GM21360 (cell line): ENCODE data around the gene ADGRG4.

Source experiments
- ATAC-seq: cut with Tn5 transposase; IDR thresholded peaks from one replicate; pipeline ENCODE4 v1.9.1; 2021; ENCODE audit warnings: mild to moderate bottlenecking, moderate library complexity; ENCODE audit not compliant: unreplicated experiment

Gene ADGRG4

GRCh38 chrX:136292656-136293055, 8.1 kb upstream of the ADGRG4 start:
- no peak for ATAC-seq

DNA sequence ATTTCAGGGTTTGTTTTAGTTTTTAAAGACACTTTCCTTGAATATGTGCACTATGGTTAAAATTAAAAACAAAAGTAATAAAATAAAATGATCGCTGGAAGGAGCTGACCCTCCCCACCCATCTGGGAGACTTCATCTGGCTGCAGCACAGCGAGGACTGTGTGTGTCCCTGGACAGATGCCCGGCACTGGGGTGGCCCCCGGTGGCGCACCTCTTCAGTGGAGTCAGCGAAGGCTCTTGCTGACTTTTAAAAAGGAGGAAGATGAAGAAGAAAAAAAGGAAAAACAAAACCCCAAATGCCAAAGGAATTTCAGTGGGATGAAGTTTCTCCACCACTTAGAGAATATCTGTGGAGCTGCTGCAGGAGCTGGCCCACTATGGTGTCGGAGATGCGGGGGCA, 5.4 kb upstream of the ADGRG4 start:
- no peak for ATAC-seq

GRCh38 chrX:136303041-136303440, 2.3 kb downstream of the ADGRG4 start:
- ATAC-seq, result no peak

- ATAC-seq, result no peak
Measured at GRCh38 chrX:136304493-136304892, 3.7 kb downstream of the ADGRG4 start.

- ATAC-seq, result no peak
Measured at GRCh38 chrX:136306182-136306581, 5.4 kb downstream of the ADGRG4 start.

DNA sequence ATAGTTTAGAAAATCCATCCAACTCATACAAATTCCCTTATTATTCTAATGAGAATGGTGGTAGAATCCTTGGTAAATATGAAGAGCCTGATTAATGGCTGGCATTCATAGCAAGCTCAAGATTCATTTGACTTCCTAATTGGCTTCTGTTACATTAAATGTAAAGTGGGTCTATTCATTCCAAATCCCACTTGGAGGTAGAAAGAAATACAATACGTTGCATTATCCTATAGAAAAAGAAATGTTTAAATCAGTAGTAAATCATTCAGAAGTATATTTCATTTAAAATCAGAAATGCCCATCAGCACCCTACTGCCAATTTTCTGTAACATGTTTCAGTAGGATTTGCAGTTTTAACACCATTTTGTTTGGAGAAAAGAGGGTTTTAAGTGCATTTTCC, 6.7 kb downstream of the ADGRG4 start:
- ATAC-seq, result no peak

DNA sequence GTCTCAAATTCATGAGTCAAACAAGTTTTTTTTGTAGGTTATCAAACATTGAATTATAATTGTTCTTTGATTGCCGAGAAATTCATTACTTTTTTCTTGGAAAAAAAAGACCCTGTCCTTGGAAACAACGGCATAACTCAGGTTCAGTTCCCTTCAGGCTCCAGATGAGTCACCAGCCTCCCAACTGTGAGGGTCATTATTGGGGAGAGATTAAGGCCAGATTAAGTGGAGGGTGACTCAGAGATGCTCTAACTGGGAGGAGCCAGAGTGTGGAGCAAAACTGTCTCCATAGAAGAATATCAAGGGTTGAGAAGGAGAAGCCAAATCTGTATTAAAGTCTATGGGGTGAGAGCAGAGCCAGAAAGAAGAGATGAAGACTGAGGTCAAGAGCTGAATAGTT, 9.6 kb downstream of the ADGRG4 start:
- no peak for ATAC-seq

DNA sequence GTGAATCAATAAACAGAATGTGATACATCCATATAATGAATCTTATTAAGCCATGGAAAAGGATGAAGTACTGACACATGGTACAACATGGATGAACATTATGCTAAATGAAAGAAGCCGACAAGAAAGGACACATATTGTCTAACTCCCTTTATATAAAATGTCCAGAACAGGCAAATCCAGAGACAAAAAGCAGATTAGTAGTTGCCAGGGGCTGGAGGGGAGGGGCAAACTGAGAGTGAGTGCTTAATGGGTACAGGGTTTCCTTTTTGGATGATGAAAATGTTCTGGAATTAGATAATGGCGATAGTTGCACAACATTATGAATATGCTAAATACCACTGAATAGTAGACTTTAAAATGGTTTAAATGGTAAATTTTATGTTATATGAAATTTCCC, 17.4 kb downstream of the ADGRG4 start:
- no peak for ATAC-seq

DNA sequence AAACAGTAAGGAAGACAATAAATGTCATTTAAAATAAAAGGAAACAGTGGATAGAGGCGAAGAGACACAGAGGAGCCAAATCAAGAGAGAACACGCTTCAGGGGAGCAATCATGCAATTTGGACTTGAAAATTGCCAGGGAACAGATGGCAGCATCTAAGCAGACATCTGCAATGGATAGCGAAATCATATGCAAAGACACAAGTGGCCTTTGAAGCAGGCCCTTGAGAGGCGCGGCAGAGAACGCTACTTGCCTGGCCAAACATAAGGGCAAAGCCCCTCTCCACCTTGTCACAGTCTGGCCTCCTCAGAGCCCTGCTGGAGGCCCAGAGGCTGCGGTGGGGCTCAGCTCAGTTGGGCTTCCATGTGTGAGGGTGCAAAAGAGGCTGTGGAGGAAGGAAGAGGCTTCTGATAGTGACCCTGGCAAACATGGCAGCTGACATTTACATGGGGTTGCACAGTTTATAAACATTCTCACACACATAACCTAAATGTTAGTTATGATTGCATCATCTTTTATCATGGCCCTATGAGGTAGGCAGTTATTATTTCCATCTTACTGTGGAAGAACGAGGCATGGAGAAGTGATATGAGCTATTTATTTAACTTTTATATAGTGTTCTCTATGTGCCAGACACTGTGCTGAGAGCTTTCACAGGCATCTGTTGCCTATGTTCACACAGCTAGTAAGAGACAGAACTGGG, 18.3 kb downstream of the ADGRG4 start:
- ATAC-seq, result no peak

DNA sequence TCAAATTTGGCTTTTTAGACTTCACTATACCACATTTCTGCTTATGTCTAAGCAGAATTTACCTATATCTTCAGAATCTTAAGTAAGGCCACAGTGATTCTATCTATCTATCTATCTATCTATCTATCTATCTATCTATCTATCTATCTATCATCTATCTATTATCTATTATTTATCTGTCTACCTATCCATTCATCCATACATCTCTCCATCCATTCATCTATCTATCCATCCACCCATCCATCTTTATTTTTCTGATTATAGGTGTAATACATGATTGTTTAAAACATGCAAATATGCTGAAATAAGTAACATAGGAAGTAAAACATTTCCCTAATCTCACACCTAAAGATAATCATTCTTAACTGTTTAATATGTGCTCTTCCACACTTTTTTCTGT, 18.8 kb downstream of the ADGRG4 start:
- no peak for ATAC-seq

DNA sequence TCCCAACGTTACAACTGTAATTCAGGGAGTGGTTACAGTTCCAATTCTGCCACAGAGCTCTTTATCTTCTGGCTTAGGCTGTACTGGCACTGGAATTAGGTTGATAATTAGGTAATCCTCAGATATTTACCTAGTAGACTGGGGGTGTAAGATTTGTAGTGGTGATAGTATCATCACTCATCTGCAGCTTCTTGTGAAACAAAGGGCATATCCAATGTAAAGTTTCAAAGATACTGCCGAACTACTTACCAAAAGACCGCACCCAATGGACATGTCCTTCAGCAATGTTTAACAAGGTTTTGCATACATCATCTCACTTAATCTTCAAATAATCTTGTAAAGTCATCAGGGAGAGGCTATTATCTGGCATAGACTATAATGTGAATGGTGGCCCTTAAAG, 20.8 kb downstream of the ADGRG4 start:
- no peak for ATAC-seq

DNA sequence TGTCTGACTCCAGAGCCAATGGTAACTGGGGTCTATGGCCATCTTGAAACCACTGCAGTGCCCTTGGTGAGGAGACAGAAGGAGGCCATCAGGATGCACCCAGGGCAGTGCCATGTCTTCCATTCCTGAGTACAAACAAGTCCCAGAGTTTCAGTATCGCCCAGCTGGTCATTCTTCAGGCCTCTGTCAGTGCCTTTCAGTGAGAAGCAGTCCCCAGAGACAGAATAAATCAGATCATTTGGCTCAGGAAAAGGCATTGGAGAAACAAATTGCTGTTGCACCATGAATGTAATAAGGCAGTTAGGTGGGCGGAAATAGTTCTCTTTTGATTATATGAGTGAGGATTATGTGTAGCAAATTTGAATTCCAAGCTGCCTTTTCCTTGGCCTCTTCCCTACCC, 21.3 kb downstream of the ADGRG4 start:
- ATAC-seq, result no peak

DNA sequence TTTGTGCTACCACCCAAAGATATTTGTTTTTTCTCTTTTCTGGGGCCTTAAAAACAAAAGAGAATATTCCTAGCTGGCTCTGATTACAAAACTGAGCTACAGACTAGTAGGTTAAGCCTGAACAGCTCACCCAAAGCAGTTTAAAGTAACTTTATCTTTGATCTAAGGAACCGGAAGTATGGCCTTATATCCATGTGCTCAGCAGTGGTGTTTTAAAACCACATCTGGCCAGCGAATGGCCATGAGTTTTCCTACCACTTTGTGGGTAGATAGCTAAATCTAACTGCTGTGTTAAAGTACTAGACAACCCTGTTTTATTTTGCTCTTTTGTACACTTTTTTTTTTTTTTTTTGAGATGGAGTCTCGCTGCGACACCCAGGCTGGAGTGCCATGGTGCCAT, 24.6 kb downstream of the ADGRG4 start:
- no peak for ATAC-seq

DNA sequence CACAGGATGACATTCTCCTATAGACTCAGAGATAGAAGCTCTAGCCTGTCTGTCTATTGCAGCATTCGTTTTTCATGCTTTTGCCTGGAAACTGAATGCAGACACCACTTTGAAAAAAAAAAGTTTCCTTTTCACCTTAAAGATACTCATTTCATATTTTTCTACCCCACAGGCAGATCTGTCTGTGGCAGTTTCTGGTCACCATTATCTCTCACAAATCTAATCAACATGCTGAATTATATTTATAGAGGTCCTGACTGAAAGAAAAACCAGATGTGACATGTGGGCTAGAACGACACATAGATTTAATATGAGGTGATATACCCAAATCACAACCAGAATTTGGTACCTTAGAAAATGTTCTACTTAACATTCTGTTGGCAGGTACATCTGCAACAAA, 28.2 kb downstream of the ADGRG4 start:
- no peak for ATAC-seq

GRCh38 chrX:136336623-136337022, 35.9 kb downstream of the ADGRG4 start:
- ATAC-seq, result no peak

GRCh38 chrX:136339702-136340101, 38.9 kb downstream of the ADGRG4 start:
- no peak for ATAC-seq

- ATAC-seq, result no peak
Measured at GRCh38 chrX:136344320-136344719, 43.6 kb downstream of the ADGRG4 start.

DNA sequence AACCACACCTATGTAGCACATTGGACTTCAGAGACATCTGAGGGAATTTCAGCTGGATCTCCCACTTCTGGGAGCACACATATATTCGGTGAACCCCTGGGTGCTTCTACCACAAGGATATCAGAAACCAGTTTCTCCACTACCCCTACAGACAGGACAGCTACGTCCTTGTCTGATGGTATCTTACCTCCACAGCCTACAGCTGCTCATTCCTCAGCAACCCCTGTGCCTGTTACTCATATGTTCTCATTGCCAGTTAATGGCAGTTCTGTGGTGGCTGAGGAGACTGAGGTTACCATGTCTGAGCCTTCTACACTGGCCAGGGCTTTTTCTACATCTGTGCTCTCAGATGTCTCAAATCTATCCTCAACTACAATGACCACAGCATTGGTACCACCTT, 45.7 kb downstream of the ADGRG4 start:
- no peak for ATAC-seq

- no peak for ATAC-seq
Measured at GRCh38 chrX:136347706-136348105, 46.9 kb downstream of the ADGRG4 start.

GRCh38 chrX:136353526-136354093, 52.8 kb downstream of the ADGRG4 start:
- ATAC-seq, result no peak

DNA sequence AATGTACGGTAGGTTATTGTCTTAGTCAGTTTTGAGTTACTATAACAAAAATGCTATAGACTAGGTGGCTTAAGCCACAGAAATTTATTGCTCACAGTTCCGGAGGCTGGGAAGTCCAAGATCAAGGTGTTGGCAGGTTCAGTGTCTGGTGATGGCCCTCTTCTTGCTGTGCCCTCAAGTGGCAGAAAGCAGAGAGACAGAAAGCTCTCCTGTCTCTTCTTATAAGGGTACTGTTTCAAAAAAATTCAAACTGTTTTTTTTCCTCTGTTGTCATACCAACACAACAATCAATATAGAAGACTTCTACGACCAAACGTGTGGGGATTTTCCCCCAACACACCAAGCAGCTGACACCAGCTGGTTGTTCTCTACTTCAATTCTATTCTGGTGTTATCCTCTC, 53.4 kb downstream of the ADGRG4 start:
- no peak for ATAC-seq

DNA sequence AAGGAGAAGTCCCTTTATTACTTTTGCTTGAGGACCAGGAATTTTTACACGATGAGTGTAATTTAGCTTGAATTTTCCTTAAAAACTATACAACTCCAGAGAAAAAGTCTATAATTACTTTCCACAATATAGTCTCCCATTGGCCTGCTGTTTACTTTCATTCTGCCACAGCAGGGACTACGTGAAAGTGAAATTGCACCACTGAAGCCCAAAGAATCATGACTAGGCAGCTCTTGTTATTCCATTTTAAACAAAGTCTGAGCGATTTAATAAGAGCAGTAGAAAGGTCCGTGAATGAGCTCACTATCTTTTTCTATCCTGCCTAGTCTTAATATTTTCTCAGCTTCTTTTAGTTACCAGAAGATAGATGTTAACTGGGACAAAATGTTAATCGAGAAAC, 68.6 kb downstream of the ADGRG4 start:
- ATAC-seq, result no peak

DNA sequence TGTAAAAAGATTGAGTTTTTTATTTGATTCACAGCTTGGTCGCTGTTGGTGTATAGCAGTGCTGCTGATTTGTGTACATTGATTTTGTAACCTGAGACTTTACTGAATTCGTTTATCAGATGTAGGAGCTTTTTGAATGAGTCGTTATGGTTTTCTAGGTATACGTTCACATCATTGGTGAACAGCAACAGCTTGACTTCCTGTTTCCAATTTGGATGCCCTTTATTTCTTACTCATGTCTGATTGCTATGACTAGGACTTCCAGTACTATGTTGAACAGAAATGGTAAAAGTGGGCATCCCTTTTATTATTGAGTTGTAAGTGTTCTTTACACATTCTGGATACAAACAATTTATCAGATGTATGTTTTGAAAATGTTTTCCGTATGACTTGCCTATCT, 76.0 kb downstream of the ADGRG4 start:
- ATAC-seq, result no peak
